ENCODE data around the gene GFAP. TPM values are rescaled to one million over a fixed set of nuclear protein-coding genes. Genes with fewer than 3 reads are reported as not detected.

The GFAP gene
- polyA plus RNA-seq, 1 donor: 0.71 TPM

DNA sequence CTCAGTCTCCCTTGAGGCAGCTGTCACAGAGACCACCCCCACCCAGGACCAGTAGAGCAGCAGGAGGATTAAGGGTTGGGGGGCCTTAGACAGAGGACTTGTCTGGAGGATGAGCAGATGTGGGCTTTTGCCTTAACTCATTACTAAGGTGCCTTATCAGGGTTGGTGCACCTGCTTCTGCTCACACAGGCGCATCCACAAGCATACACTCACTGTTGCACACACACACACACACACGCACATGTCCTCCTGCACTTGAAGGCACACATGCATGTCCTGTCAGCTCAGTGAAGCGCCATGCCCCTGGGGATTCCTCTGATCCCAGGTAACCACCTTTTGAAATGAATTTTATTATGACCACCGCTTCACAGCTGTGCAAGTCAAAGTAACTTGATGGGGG, 1.2 kb downstream of the GFAP start:
- DNase-seq: no peak

DNA sequence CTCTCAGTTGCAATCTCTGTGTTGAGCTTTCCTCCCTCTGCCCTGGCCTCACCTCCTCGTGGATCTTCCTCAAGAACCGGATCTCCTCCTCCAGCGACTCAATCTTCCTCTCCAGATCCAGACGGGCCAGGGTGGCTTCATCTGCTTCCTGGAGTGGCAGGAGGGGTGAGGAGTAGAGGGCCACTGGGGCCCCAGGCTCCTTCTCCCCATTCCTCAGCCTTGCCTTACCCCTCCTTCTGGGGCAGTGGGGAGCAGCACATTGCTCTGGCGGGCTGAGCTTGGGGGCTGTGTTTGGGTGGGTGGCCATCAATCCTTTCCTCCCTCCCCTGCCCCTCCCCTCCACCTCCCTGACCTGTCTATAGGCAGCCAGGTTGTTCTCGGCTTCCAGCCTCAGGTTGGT, 1.6 kb downstream of the GFAP start:
- no peak for DNase-seq

DNA sequence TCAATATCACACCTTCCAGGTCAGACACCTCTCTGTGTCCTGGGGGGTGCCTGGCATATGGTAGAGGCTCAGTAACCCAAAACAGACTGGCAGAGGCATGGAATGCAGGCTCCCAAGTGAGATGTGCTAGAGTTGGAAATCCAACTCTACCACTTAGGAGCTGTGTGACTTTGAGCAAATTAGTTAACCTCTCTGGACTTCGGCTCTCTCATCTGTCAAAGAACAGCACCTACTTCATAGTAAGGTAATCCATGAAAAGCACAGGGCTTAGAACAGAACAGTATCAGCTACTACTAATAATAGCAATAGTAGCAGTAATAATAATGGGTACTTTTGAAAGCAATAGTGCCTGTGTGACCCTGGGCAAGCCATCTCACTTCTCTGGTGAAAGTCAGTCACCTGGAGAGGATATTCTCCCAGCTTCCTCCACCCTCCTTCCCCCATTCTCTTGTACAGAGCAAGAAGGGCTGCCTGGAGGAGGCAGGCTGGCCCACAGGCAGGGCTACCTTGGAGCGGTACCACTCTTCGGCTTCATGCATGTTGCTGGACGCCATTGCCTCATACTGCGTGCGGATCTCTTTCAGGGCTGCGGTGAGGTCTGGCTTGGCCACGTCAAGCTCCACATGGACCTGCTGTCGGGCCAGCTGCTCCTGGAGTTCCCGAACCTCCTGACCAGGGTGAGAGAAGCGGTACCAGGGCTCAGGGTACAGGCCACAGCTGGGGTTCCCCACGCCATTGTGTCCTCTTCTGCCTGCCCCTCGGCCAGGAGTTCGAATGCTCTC, 2.3 kb downstream of the GFAP start:
- no peak for DNase-seq

DNA sequence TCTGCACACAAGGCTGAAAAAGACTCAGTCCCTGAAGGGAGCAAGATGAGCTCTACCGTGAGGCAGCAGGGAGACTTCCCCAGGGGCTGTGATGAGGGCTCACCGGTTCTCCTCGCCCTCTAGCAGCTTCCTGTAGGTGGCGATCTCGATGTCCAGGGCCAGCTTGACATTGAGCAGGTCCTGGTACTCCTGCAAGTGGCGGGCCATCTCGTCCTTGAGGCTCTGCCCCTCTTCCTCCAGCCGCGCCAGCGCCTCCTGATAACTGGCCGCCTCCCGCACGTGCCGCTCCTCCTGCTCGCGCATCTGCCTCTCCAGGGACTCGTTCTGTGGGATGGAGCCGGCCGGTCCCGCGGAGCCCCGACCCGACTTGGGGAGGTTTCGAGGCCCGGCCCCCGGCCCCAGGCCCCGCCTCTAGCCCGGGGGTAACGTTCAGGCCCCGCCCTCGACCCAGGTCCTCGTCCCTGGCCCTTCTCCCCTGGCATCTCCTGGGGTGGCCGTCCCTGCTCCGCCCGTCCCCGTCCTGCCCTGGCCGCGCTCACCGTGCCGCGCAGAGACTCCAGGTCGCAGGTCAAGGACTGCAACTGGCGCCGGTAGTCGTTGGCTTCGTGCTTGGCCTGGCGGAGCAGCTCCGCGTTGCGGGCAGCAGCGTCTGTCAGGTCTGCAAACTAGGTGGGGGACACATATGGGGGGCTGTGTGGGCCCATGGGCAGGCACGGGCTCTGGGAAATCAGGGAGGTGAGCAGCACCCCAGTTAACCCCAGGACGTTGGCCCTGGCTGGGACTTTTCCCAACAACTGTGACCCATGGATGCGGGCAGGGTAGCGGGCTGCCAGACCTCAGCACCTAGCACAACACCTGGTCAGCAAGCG, 3.9 kb downstream of the GFAP start:
- no peak for DNase-seq

DNA sequence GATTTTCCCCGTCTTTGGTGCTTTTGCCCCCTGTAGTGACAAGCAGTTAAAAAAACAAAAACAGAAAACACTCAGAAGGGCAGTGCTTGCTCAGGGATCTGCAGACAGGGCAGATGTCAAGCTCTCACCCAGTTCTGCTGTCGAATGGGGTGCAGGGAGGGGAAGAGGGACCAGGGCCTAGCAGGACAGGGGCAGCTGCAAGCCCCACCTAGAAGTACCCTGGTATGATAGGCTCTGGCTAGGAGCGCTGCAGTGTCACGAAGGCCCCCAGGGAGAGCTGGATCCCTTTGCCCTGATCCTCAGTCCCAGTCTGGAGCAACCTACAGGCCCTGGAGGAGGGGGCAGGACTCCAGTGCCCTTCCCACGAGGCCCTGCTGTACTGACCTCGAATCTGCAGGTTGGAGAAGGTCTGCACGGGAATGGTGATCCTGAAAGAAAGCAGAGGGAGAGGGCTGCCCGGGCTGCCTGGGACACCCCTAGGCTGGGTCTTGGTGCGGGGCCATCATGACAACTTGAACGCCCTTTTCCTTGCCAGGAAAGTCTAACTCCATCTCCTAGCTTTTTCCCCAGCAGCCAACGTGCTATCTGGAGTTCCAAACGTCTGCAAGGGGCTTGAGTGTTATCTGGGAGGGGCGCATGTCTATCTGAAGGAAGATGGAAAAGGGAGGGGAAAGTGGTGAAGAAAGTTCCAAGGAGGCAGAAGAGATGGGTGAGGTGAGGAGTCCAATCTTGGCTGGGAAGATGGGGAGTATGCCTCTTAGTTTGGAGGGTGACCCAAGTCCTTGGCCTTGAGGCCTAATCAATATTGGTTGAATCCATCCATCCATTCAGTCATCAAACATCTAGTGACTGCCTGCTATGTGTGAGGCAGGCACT, 4.8 kb downstream of the GFAP start:
- no peak for DNase-seq

DNA sequence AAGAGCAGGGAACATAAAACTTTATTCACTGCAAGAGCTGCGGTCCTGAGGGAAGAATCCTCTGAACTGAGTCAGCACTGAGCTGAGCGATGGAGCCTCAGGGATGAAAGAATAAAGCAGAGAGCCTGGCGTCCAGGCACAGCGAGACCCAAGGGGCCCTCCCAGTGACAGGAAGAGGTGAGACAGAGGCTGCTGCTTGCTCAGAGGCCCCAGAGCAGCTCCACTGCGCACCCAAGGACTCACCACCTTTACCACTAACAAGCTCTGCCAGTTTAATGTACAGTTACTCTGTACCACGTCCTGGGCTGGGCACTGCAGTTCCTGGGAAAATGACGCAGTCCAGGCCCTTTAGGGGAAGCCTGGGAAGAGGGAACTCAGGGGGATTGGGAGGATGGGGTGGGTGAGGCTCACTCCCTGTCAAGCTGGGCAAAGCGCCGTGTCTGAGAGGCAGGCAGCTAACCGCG, 5.6 kb downstream of the GFAP start:
- DNase-seq: no peak

DNA sequence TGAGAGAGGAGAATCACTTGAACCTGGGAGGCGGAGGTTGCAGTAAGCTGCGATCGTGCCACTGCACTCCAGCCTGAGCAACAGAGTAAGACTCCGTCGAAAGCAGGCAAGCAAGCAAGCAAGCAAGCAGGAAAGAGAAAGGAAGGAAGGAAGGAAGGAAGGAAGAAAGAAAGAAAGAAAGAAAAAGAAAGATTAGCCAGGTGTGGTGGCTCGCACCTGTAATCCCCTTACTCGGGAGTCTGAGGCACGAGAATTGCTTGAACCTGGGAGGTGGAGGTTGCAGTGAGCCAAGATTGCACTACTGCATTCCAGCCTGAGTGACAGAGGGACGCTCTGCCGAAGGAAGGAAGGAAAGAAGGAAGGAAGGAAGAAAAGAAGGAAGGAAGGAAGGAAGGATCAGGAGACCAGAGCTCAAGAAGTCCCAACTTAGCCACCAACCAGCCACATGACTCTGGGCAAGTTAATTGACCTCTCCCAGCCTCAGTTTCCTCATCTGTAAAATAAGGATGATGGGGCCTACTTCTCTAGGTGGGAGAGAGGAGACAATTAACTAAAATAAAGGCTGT, 6.5 kb downstream of the GFAP start:
- no peak for DNase-seq

DNA sequence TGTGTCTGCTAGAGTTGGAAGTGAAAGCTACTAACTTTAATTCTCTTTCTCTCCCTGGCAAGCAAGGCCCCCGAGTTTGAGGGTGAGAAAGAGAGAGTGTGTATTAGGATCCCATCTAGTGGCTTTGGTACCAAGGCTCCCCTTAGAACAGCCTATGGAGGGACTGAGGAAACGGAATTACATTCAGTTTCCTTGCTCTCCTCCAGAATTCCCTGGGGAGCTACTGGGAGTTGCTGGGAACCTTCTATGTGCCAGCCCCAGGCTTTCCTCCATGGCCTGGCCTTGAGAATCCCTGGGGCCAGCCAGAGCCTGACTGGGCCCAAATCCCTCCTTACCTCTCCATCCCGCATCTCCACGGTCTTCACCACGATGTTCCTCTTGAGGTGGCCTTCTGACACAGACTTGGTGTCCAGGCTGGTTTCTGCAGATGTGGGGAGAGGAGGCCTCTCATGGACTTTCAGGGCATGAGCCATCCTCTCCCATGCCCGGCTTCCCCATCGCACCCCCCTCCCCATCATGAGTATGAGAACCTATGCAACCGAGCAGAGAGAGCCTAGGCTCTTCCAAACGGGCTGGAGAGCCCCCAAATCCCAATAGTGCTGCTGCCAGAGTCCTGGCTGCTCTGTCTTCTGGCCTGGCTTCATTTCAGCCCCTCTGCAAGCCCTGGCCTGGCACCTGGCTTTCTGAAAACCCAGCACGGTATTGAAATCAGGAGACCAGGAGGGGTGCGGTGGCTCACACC, 7.4 kb downstream of the GFAP start:
- no peak for DNase-seq

DNA sequence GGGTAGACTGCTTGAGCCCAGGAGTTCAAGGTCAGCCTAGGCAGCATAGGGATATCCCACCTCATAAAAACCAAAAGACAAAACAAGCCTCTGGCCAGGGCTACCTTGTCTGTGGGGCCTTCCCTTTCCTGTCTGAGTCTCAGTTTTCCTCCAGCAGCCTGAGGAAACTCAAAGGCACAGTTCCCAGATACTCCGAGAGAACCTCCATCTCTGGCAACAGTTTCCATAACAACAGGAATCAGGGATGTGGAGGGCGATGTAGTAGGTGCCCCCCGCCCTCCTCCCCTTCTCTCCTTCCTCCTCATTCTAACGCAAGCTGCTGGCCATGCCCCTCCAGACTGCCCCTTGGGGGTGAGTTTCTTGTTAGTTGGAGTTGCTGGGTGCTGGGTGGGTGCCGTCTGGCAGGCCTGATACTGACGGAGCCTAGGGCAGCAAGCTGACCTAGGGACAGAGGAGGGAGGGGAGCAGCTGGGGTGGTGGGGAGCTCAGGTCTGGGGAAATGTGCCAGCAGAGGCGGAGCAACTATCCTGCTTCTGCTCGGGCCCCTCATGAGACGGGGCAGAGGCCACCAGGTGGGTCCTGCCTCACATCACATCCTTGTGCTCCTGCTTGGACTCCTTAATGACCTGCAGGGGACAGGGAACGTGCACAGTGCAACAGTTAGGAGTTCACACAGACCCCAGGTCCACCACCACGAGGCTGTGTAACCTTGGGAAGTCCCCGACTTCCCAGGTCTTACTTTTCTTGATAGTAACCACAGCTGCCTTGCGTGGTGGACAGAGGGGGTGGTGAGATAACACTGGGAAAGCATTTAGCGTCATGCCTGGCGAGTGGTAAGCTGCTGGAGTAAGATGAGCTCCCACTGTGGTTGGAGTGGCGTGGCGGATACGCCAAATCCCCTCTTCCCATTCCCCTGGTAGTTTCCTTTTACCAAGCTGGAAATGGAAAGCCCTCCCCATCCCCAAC, 8.3 kb downstream of the GFAP start:
- no peak for DNase-seq

DNA sequence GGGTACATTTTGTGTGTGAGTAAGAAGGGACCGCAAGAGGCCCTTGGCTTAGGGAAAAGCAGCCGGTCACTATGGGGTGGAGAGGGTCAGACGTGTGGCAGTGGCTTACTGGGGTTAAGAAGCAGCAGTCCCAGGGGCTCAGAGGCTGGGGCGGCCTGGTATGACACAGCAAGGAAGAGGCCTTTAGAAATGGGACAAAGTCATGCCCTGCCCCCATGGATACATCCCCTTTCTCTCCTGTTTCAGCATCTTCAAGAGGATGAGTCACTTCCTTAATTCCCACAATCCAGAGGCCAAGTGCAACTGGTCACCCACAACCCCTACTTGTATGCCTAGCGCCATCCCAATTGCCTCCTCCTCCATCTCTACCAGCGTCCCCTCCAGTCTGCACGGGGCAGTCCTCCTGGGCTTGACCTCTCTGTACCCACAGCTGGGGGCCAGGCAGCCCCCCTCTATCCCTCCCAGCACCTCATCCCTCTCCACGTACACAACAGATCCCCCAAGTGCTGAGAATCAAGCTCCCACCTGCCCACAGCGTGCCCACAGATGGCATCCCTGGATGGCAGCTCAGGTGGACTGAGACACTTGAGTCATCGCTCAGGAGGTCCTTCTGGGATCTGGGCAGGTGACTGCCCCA, 9.2 kb downstream of the GFAP start:
- DNase-seq: no peak

DNA sequence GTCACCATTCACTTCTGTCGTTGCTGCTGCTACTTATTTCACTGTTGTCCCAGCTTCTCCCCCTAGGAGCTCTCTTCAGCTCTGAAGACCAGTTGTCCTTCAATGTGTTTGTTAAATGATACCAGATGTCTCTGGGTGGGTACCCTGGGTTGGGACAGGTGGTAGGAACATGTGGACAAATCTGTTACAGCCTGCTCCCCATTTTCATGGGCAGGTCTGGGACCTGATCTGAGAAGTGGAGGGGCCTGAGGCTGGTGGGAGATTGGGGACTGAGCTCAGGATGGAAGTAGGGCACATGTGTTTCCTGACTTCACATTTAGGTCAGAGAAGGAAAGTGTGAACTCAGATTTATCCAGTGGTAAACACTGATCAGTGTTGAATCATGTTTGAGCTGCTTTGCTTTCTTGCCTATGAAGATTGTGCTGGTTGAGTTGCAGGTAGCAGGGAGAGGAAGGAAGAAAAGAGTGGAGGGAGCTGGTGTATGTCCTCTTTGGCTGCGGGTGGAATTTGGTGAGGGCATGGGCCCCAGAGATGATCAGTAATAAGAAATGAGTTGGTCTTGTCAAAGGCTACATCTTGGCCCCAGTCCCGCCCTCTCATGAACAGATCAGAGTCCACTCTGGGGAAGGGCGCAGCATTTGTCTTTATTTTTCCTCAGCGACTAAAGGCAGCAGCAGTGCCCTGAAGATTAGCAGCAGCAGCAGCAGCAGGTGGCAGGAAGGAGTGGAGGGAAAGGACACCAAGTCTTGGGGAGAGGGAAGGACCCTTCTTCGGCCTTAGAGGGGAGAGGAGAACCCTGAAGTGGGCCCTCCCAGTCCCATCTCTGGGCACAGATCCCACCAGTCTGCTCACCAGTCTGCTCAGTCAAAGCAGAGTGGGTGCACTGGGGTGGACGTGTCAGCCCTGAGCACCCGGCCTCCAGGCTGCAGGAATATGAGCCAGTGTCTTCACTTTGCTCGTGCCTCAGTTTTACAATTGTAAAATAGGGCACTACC, 10.0 kb downstream of the GFAP start:
- no peak for DNase-seq

DNA sequence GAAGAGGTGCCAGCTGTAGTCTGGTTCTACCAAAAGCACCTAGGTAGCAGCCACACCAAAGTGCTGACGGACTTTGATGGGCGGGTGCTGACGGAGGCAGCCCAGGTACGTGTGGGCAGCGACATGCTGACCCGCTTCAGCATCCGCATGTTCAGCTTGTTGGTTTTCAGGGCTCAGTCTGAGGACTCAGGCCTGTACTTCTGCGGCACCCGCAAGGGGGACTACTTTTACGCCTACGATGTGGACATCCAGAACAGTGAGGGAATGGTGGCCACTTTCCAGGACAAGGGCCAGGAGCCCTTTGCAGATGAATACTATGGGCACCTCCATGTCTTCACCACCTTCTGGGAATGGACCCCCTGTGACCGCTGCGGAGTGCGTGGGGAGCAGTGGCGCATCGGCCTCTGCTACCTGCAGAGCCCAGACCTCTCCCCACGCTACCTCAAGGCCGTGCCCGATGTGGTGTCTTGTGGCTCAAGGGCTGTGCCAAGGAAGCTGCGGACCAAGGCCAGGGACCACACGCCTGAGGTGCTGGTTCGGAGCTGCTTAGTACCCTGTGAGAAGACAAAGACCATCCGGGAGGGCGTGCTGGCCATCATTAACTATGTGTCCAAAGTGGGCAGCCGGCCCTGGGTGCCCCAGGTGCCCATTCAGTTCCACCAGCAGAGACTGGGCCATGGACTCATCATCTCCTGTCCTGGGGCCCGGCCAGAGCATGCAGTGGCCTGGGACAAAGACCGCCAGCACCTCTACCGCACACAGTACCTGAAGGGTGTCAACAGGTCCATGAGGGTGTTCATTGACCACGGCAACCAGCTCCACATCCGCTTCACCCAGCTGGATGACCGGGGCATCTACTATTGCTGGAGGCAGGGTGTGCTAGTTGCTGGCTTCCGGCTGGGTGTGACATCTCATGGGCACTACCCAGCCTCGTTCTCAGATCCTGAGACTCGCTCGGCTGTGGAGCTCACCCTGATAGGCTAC, 11.0 kb downstream of the GFAP start:
- no peak for DNase-seq

DNA sequence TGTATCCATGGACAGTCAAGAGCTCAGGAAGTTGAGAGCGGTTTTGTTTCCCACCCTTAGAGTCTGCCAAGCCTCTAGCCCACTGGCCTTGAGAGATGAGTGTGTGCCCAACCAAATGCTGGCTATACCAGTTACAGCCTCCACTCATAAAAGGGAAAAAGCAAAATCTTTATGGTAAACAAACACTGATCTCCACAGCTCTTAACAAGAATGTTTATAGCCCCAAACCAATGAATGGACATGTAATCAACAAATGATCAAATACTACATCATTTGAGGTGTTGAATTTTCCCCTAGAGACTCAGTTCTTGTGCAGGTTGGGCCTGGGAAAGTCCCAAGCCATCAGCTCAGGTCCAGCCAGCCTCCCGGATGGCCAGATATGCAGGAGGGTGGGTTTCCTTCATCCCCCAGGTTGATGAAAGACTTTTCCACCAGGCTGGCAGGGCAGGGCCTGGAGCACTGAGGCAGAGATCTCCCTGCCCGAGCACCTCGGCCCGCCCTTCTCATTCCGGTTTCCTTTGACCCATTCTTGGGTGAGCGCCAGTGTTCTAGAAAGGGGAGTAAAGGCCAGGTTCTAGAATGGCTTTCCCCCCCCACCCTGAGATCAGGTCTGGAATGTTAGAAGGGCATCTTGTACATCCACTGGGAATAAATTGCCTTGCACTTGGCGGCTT, 12.2 kb downstream of the GFAP start:
- no peak for DNase-seq

DNA sequence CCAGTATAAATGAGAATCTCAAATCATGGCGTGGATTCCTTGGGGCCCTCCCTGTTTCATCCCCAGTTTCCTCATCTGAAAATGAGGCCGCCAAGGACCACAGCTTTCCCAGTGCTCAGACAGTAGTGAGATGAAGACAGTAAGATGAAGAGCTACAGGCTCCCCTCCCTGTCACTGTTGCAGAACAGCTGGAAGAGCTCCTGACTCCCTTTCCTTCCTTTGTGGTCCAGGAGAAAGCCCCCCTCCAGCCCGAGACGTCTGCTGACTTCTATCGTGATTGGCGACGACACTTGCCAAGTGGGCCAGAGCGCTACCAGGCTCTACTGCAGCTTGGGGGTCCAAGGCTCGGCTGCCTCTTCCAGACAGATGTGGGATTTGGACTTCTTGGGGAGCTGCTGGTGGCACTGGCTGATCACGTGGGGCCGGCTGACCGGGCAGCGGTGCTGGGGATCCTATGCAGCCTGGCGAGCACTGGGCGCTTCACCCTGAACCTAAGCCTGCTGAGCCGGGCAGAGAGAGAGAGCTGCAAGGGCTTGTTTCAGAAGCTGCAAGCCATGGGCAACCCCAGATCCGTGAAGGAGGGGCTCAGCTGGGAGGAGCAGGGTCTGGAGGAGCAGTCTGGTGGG, 13.1 kb downstream of the GFAP start:
- no peak for DNase-seq

DNA sequence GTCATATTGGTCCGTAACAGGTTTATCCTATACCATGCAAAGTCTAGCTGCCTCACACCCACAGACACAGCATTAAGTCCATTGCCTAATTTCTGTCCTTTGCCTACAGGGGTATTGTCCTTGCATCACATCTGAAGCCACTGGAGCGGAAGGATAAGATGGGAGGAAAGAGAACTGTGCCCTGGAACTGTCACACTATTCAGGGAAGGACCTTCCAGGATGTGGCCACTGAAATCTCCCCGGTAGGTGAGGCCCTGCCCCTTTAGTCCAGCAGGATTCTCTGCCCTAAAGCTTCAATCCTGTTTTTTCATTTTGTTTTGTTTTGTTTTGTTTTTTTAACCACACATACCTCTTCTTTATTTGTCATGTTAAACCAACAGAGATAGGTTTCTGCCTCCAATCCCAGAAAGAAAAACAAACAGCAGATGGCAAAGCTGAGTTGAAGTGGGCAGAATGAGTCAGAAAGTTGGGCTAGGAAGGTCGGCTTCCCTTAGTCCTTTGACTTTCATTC, 13.8 kb downstream of the GFAP start:
- DNase-seq: no peak

DNA sequence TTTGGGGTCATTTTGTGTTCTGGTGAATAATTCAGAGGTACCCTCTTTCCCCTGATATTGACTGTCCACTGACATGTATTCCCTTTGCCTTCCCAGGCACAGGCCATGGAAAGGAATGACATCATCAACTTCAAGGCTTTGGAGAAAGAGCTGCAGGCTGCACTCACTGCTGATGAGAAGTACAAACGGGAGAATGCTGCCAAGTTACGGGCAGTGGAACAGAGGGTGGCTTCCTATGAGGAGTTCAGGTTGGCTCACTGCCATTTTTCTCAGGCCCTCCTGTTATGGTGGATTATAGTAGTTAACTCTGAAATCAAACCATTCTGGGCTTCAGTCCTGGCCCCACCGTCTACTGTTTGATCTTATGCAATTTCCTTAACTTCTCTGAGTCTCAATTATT, 14.4 kb downstream of the GFAP start:
- no peak for DNase-seq

Measured in hindlimb muscle (tissue), 1 donor.